ENCODE results near the gene KMT5B. TPM values are rescaled to one million over a fixed set of nuclear protein-coding genes. Genes with fewer than 3 reads are reported as not detected.
"Not testable (repeated sequence)": the region's sequence is repeated elsewhere in the genome, so short reads cannot be mapped to it uniquely, and the experiment has no call there.

The KMT5B gene
- total RNA-seq, 1 experiment from 2014 or later: 43.8 TPM

DNA sequence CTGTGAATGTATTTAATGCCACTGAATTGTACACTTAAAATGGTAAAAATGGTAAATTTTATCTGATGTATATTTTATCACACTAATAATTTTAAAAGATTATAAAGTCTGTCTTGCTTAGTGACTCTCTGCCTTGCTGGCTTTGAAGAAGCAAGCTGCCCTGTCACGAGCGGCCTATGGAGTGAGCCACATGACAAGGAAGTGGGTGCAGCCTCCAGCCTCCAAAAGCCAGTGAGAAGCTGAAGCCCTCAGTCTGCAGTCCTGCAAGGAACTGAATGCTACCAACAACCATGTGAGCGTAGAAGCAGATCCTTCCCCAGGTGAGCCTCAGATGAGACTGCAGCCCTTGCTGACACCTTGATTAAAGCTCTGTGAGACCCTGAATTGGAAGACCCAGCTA is 38.7 kb upstream of the KMT5B start:
- H3K4me3 Mint-ChIP-seq: no peak overlapping the region
- ChIA-PET POLR2A (no interaction called here), CTCF (interaction anchor here (1.2 to 2.4 kb wide), 2 partner anchors 46 to 638 kb away, joined by 3 to 10 read pairs; no protein-coding TSS in a partner anchor)
- H3K36me3 Mint-ChIP-seq: no peaks in the 10 kb centered on the region
- peaks cover 1% of the 10 kb centered on the region; the same call in 1 of the 2 replicates for H3K27me3 Mint-ChIP-seq (ENCODE audit: low read depth)
- peaks cover 19% of the 10 kb centered on the region for H3K9me3 Mint-ChIP-seq
- TF ChIP-seq, protein P1, sequence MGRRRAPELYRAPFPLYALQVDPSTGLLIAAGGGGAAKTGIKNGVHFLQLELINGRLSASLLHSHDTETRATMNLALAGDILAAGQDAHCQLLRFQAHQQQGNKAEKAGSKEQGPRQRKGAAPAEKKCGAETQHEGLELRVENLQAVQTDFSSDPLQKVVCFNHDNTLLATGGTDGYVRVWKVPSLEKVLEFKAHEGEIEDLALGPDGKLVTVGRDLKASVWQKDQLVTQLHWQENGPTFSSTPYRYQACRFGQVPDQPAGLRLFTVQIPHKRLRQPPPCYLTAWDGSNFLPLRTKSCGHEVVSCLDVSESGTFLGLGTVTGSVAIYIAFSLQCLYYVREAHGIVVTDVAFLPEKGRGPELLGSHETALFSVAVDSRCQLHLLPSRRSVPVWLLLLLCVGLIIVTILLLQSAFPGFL (CRISPR knock-in tag; IDR thresholded peaks at IDR 0.05; ENCODE audit: borderline replicate concordance): no peak
- TF ChIP-seq, protein P2, sequence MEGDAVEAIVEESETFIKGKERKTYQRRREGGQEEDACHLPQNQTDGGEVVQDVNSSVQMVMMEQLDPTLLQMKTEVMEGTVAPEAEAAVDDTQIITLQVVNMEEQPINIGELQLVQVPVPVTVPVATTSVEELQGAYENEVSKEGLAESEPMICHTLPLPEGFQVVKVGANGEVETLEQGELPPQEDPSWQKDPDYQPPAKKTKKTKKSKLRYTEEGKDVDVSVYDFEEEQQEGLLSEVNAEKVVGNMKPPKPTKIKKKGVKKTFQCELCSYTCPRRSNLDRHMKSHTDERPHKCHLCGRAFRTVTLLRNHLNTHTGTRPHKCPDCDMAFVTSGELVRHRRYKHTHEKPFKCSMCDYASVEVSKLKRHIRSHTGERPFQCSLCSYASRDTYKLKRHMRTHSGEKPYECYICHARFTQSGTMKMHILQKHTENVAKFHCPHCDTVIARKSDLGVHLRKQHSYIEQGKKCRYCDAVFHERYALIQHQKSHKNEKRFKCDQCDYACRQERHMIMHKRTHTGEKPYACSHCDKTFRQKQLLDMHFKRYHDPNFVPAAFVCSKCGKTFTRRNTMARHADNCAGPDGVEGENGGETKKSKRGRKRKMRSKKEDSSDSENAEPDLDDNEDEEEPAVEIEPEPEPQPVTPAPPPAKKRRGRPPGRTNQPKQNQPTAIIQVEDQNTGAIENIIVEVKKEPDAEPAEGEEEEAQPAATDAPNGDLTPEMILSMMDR (IDR thresholded peaks at IDR 0.05): no peak
- TF ChIP-seq, protein P3, sequence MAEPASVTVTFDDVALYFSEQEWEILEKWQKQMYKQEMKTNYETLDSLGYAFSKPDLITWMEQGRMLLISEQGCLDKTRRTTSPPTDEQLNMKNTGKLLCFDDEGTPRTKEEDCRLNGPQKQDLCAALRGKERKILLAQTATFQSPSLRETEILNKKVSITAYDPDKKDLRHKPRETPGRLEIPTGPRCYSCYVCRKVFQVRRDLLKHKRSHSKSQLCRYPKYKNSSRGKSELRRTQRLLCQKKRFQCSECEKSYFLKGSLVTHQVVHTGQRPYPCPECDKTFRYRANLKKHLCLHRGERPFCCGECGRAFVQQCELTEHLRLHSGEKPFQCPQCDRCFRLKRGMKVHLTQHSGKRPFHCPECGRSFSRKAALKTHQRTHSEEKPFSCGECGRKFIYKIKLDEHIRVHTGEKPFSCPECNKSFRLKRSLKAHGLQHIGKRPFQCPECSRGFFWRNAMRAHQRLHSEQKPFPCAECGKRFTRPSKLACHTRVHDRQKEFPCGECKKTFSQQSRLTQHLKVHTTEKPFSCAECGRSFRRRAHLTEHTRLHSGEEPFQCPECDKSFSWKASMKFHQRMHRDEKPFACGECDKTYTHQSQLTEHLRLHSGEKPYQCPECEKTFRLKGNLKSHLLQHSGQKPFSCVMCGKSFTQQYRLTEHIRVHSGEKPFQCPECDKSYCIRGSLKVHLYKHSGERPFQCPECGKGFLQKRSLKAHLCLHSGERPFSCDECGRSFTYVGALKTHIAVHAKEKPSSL (CRISPR knock-in tag; conservative IDR thresholded peaks at IDR 0.05): no peak
- TF ChIP-seq, protein P4, sequence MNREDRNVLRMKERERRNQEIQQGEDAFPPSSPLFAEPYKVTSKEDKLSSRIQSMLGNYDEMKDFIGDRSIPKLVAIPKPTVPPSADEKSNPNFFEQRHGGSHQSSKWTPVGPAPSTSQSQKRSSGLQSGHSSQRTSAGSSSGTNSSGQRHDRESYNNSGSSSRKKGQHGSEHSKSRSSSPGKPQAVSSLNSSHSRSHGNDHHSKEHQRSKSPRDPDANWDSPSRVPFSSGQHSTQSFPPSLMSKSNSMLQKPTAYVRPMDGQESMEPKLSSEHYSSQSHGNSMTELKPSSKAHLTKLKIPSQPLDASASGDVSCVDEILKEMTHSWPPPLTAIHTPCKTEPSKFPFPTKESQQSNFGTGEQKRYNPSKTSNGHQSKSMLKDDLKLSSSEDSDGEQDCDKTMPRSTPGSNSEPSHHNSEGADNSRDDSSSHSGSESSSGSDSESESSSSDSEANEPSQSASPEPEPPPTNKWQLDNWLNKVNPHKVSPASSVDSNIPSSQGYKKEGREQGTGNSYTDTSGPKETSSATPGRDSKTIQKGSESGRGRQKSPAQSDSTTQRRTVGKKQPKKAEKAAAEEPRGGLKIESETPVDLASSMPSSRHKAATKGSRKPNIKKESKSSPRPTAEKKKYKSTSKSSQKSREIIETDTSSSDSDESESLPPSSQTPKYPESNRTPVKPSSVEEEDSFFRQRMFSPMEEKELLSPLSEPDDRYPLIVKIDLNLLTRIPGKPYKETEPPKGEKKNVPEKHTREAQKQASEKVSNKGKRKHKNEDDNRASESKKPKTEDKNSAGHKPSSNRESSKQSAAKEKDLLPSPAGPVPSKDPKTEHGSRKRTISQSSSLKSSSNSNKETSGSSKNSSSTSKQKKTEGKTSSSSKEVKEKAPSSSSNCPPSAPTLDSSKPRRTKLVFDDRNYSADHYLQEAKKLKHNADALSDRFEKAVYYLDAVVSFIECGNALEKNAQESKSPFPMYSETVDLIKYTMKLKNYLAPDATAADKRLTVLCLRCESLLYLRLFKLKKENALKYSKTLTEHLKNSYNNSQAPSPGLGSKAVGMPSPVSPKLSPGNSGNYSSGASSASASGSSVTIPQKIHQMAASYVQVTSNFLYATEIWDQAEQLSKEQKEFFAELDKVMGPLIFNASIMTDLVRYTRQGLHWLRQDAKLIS (CRISPR knock-in tag; IDR thresholded peaks at IDR 0.05; ENCODE audit: borderline replicate concordance): no peak
- TF ChIP-seq ZNF416 (CRISPR knock-in tag; IDR thresholded peaks at IDR 0.05) (no peak), SMAD4 (CRISPR knock-in tag; IDR thresholded peaks at IDR 0.05) (no peak), HMGXB4 (CRISPR knock-in tag; IDR thresholded peaks at IDR 0.05) (no peak), NFYB (CRISPR knock-in tag; conservative IDR thresholded peaks at IDR 0.05; ENCODE audit: low read depth) (no peak), CREM (CRISPR knock-in tag; IDR thresholded peaks at IDR 0.05) (no peak), HMGA2 (CRISPR knock-in tag; IDR thresholded peaks at IDR 0.05) (no peak), ATF3 (CRISPR knock-in tag; conservative IDR thresholded peaks at IDR 0.05) (no peak), MXD4 (CRISPR knock-in tag; IDR thresholded peaks at IDR 0.05; ENCODE audit: borderline replicate concordance) (no peak)
- ATAC-seq (no peak), DNase-seq (ENCODE audit: low spot score) (no peak)
- no peak overlapping the region for H3K27ac Mint-ChIP-seq
- peaks cover 8% of the 10 kb centered on the region for H3K4me1 Mint-ChIP-seq

DNA sequence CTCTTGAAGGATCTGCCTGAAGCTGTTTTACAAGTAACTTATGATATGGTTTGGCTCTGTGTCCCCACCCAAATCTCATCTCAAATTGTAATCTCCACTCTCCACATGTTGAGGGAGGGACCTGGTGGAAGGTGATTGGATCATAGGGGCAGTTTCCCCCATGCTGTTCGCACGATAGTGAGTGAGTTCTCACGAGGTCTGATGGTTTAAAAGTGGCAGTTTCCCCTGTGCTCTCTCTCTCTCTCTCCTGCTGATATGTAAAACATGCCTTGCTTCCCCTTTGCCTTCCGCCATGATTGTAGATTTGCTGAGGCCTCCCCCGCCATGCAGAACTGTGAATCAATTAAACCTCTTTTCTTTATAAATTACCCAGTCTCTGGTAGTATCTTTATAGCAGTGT is 31.8 kb upstream of the KMT5B start:
- H3K4me3 Mint-ChIP-seq; H3K36me3 Mint-ChIP-seq; H3K27ac Mint-ChIP-seq; POLR2A ChIA-PET; ATAC-seq; H3K4me1 Mint-ChIP-seq; H3K27me3 Mint-ChIP-seq (ENCODE audit: low read depth); DNase-seq (ENCODE audit: low spot score); CTCF ChIA-PET: not testable (repeated sequence)
- peaks cover 13% of the 10 kb centered on the region for H3K9me3 Mint-ChIP-seq
